Lower leg skin (tissue), 3 donors: Measurements from ENCODE around the gene S100A1.

Experiments
- POLR2A ChIP-seq, 2 donors: fragments of 450-650 bp; IDR thresholded peaks; one replicate each; pipeline ENCODE4 v1.6.1; 2016 to 2017; ENCODE audit warnings: antibody characterized with exemption in 2 of 2, mild to moderate bottlenecking in 1 of 2, moderate library complexity in 1 of 2
- TF ChIP-seq, protein P1 (sequence below), 3 donors: fragments of 450-650 bp; IDR thresholded peaks; one replicate each; pipeline ENCODE4 v1.5.1; 2016; ENCODE audit warnings: antibody characterized with exemption in 3 of 3, mild to moderate bottlenecking in 3 of 3, moderate library complexity in 2 of 3

DNA sequence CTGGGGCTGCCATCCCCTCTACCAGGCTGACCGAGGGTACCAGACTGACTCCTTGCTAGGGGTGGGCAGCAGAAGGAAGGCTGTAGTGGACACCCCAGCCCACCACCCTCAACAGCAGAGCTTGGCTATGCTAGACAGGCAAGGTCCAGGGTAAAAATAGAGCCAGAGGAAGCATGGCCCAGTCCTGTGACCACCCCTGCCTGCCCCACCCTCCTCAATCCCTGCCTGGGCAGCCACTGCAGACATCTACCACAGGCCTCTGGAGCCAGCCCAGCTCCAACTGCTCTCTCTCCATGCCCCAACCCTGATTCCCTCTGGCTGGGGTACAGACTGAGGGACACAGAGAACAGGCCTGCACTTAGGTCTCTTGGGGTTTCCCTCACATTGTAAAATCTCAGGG is 1.7 kb downstream of the S100A1 start:
- TF ChIP-seq POLR2A (IDR thresholded peaks at IDR 0.05), result no peak
- TF ChIP-seq, protein P1, sequence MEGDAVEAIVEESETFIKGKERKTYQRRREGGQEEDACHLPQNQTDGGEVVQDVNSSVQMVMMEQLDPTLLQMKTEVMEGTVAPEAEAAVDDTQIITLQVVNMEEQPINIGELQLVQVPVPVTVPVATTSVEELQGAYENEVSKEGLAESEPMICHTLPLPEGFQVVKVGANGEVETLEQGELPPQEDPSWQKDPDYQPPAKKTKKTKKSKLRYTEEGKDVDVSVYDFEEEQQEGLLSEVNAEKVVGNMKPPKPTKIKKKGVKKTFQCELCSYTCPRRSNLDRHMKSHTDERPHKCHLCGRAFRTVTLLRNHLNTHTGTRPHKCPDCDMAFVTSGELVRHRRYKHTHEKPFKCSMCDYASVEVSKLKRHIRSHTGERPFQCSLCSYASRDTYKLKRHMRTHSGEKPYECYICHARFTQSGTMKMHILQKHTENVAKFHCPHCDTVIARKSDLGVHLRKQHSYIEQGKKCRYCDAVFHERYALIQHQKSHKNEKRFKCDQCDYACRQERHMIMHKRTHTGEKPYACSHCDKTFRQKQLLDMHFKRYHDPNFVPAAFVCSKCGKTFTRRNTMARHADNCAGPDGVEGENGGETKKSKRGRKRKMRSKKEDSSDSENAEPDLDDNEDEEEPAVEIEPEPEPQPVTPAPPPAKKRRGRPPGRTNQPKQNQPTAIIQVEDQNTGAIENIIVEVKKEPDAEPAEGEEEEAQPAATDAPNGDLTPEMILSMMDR (IDR thresholded peaks at IDR 0.05), result no peak
